RWPE2 (cell line): ENCODE measurements around the gene ZNF230.

ENCODE experiments used
- ATAC-seq: fragments of 200-7000 bp; cut with Tn5 transposase; 3 replicates; pipeline ENCODE4 v1.9.1; 2021; ENCODE audit warnings: low read depth
- DNase-seq: peaks from one replicate; pipeline ENCODE4 v3.0.0-alpha.2; 2020; ENCODE audit warnings: low spot score
- H3K27ac ChIP-seq: fragments of 450-650 bp; 2 replicates; pipeline ENCODE4 v1.5.1; 2017; ENCODE audit warnings: mild to moderate bottlenecking; ENCODE audit not compliant: poor library complexity, severe bottlenecking
- H3K27me3 ChIP-seq: fragments of 250-450 bp; sonication (Bioruptor Pico); 2 replicates; pipeline ENCODE4 v1.5.1; 2021; ENCODE audit warnings: mild to moderate bottlenecking, moderate library complexity; ENCODE audit not compliant: insufficient read depth, poor library complexity, severe bottlenecking
- H3K36me3 ChIP-seq: fragments of 250-450 bp; sonication (Bioruptor Pico); 2 replicates; pipeline ENCODE4 v1.5.1; 2020; ENCODE audit warnings: low read depth, mild to moderate bottlenecking, moderate library complexity
- H3K4me1 ChIP-seq: fragments of 250-450 bp; sonication (Bioruptor Pico); 2 replicates; pipeline ENCODE4 v1.5.1; 2021; ENCODE audit warnings: mild to moderate bottlenecking, moderate library complexity; ENCODE audit not compliant: insufficient read depth, poor library complexity, severe bottlenecking
- H3K4me3 ChIP-seq: fragments of 250-450 bp; sonication (Bioruptor Pico); 2 replicates; pipeline ENCODE4 v1.5.1; 2021; ENCODE audit warnings: mild to moderate bottlenecking, moderate library complexity; ENCODE audit not compliant: severe bottlenecking
- H3K9me3 ChIP-seq: fragments of 250-450 bp; sonication (Bioruptor Pico); 2 replicates; pipeline ENCODE4 v1.5.1; 2021; ENCODE audit warnings: mild to moderate bottlenecking, moderate library complexity; ENCODE audit not compliant: severe bottlenecking
- CTCF ChIP-seq: fragments of 450-650 bp; IDR thresholded peaks from one replicate; pipeline ENCODE4 v1.5.1; 2017; ENCODE audit warnings: mild to moderate bottlenecking, moderate library complexity; ENCODE audit not compliant: poor library complexity, severe bottlenecking

Gene ZNF230

GRCh38 chr19:44002212-44002565 lies 568 bp upstream of the ZNF230 start:
- H3K27ac ChIP-seq = no peak overlapping the region
- H3K27me3 ChIP-seq = no peaks in the 10 kb centered on the region
- no peak for ATAC-seq
- DNase-seq = no peak
- H3K4me1 ChIP-seq = no peaks in the 10 kb centered on the region
- H3K4me3 ChIP-seq = peak overlapping the region; percentile 62
- peaks cover 12% of the 10 kb centered on the region for H3K36me3 ChIP-seq
- peaks cover 5% of the 10 kb centered on the region for H3K9me3 ChIP-seq
- TF ChIP-seq CTCF = no peak

GRCh38 chr19:44003461-44004009 lies 778 bp downstream of the ZNF230 start:
- TF ChIP-seq CTCF = no peak
- Histone ChIP-seq H3K27ac (peak overlapping the region; percentile 5), H3K36me3 (peaks cover 25% of the 10 kb centered on the region), H3K4me1 (no peaks in the 10 kb centered on the region), H3K9me3 (peaks cover 5% of the 10 kb centered on the region), H3K27me3 (no peaks in the 10 kb centered on the region), H3K4me3 (peak overlapping the region; percentile 62)
- DNase-seq (no peak), ATAC-seq (peak; percentile 40)

GRCh38 chr19:44005973-44006372 lies 3.2 kb downstream of the ZNF230 start:
- Histone ChIP-seq H3K4me3 (no peak overlapping the region), H3K36me3 (peaks cover 50% of the 10 kb centered on the region), H3K4me1 (no peaks in the 10 kb centered on the region), H3K27ac (no peak overlapping the region), H3K9me3 (peaks cover 19% of the 10 kb centered on the region), H3K27me3 (no peaks in the 10 kb centered on the region)
- DNase-seq (no peak), ATAC-seq (no peak)
- no peak for TF ChIP-seq CTCF

GRCh38 chr19:44007473-44007872 lies 4.7 kb downstream of the ZNF230 start:
- ATAC-seq = no peak
- no peak for TF ChIP-seq CTCF
- H3K4me3 ChIP-seq = no peak overlapping the region
- H3K4me1 ChIP-seq = no peaks in the 10 kb centered on the region
- DNase-seq = no peak
- peaks cover 64% of the 10 kb centered on the region for H3K36me3 ChIP-seq
- peaks cover 22% of the 10 kb centered on the region for H3K9me3 ChIP-seq
- no peak overlapping the region for H3K27ac ChIP-seq
- no peaks in the 10 kb centered on the region for H3K27me3 ChIP-seq

- Histone ChIP-seq H3K36me3 (peaks cover 64% of the 10 kb centered on the region), H3K4me1 (no peaks in the 10 kb centered on the region), H3K9me3 (peaks cover 22% of the 10 kb centered on the region), H3K27ac (no peak overlapping the region), H3K27me3 (no peaks in the 10 kb centered on the region), H3K4me3 (no peak overlapping the region)
- DNase-seq (no peak), ATAC-seq (no peak)
- no peak for TF ChIP-seq CTCF
These were observed 7.7 kb downstream of the ZNF230 start for GRCh38 chr19:44010468-44010867.
